ENCODE measurements around the gene STEAP1B.

The STEAP1B gene

DNA sequence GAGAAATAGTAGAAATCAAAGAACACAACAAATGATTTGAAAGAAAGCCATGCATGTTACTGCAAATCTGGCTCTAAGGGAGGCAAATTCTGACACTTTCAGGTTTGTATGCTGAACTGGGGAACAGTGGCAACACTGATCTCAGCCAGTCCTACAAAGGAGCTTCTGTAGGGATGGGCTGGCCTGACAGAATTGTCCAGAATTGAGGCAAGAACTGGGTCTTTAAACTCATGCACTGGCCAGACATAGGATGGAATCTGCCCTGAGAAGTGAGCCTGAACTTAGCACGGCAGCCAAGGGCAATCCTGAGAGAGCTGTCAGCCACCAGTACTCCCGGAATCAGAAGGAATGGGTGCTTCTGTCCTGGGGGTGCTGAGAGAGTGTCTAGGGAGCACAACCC, 72.1 kb downstream of the STEAP1B start:
- DNase-seq (ENCODE audit: low spot score): no peak
- TF ChIP-seq, protein P1, sequence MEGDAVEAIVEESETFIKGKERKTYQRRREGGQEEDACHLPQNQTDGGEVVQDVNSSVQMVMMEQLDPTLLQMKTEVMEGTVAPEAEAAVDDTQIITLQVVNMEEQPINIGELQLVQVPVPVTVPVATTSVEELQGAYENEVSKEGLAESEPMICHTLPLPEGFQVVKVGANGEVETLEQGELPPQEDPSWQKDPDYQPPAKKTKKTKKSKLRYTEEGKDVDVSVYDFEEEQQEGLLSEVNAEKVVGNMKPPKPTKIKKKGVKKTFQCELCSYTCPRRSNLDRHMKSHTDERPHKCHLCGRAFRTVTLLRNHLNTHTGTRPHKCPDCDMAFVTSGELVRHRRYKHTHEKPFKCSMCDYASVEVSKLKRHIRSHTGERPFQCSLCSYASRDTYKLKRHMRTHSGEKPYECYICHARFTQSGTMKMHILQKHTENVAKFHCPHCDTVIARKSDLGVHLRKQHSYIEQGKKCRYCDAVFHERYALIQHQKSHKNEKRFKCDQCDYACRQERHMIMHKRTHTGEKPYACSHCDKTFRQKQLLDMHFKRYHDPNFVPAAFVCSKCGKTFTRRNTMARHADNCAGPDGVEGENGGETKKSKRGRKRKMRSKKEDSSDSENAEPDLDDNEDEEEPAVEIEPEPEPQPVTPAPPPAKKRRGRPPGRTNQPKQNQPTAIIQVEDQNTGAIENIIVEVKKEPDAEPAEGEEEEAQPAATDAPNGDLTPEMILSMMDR (IDR thresholded peaks at IDR 0.05; ENCODE audit: extremely low read depth, insufficient read depth, missing control alignments): no peak
- in situ Hi-C loops (cut with MboI; ENCODE audit: low pct_unique_long_range_greater_than_20kb, low sequenced_read_pairs, unreplicated experiment): no loop called here

DNA sequence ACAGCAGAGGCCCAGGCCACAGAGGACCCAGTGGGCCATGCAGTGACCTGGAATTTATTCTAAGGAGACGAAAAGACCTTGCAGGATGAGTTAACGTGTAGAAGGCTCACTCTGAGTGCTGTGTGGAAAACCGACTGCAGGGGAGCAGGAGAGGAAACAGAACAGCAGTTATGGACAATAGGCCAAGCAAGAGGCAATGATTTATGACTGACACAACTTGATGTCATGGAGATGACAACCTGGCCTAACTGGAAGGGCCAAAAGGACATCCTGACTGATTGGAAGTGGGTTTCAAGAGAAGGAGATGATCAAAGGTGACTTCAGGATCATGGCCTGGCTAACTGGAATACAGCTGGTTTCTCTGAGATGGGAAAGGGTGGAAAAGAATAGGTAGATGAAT, 72.9 kb downstream of the STEAP1B start:
- in situ Hi-C loops (cut with MboI; ENCODE audit: low pct_unique_long_range_greater_than_20kb, low sequenced_read_pairs, unreplicated experiment): no loop called here
- TF ChIP-seq, protein P1 (IDR thresholded peaks at IDR 0.05; ENCODE audit: extremely low read depth, insufficient read depth, missing control alignments): no peak
- no peak for DNase-seq (ENCODE audit: low spot score)

DNA sequence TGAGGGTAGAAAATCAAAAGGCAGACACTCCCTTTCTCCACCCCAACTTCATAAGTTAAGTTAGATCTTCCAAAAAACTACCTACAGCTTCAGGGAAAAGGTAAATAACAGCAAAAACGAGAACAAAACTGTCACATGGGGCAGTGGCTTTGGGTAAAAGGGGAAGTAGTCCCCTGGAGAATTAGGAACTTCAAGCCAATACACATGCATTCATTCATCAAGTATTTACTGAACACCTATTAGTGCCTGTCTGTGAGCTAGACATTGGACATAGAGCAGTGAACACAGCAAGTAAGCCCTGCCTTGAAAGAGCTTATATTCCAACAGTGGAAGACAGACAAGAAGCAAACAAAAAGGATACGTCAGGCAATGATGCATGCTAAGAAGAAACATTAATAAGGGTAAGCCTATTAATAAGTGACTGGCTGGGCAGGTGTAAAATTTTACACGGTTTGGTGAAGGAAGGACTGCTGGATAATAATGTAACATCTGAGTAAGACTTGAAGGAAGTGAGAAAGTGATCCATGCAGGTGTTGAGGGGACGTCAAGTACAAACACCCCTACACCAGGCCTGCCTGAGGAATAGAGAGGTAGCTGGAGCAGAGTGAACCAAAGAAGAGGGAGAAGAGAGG, 73.4 kb downstream of the STEAP1B start:
- TF ChIP-seq, protein P1 (IDR thresholded peaks at IDR 0.05; ENCODE audit: extremely low read depth, insufficient read depth, missing control alignments): no peak
- in situ Hi-C loops (cut with MboI; ENCODE audit: low pct_unique_long_range_greater_than_20kb, low sequenced_read_pairs, unreplicated experiment): no loop called here
- no peak for DNase-seq (ENCODE audit: low spot score)

DNA sequence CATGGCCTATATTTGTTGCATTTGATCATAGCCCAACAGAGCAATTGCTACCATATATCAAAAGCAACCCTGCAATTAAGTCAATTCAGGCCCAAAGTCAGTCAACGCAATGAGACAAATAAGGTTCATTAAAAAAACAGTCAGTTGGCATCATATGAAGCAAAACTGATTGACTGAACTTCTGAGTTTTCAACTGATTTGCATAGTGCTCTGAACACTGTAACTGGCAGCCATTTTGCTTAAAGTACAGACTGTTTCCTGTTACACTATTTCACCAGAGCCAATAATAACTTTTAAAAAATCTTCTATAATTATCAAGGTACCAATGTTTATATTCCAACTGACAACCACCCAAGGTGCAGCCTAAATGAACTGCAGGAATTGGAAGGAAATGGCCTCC, 74.6 kb downstream of the STEAP1B start:
- no peak for DNase-seq (ENCODE audit: low spot score)
- TF ChIP-seq, protein P1 (IDR thresholded peaks at IDR 0.05; ENCODE audit: extremely low read depth, insufficient read depth, missing control alignments): no peak
- in situ Hi-C loops (cut with MboI; ENCODE audit: low pct_unique_long_range_greater_than_20kb, low sequenced_read_pairs, unreplicated experiment): no loop called here

DNA sequence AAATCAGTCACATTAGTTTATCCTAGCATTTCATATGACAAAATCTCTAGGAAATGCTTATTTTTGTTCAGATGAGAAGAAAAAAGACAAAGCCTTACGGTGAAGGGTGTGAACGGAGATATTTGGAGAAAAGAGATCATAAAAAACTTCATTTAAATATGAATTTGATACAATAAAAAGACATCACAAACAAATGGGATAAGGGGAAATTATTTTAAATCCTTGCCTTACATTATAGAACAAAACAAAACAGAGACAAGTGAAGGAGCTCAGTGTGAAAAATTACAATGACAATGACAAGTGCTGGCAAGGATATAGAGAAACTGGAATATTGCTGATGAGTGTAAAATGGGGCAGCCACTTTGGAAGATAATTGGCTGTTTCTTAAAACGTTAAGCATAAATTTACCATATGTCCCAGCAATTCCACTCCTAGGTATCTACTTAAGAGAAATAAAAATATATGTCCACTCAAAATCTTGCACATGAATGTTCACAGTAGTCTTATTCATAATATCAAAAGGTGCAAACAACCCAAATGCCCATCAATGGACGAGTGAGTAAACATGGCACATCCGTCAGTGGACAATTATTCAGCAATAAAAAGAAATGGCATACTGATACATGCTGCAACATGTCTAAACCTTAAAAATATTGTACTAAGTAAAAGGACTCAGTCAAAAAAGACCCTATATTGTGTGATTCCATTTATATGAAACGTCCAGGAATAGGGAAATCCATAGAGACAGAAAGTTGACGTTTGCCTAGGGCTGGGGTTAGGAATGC, 77.0 kb downstream of the STEAP1B start:
- TF ChIP-seq, protein P1 (IDR thresholded peaks at IDR 0.05; ENCODE audit: extremely low read depth, insufficient read depth, missing control alignments): no peak
- DNase-seq (ENCODE audit: low spot score): no peak
- in situ Hi-C loops (cut with MboI; ENCODE audit: low pct_unique_long_range_greater_than_20kb, low sequenced_read_pairs, unreplicated experiment): no loop called here

DNA sequence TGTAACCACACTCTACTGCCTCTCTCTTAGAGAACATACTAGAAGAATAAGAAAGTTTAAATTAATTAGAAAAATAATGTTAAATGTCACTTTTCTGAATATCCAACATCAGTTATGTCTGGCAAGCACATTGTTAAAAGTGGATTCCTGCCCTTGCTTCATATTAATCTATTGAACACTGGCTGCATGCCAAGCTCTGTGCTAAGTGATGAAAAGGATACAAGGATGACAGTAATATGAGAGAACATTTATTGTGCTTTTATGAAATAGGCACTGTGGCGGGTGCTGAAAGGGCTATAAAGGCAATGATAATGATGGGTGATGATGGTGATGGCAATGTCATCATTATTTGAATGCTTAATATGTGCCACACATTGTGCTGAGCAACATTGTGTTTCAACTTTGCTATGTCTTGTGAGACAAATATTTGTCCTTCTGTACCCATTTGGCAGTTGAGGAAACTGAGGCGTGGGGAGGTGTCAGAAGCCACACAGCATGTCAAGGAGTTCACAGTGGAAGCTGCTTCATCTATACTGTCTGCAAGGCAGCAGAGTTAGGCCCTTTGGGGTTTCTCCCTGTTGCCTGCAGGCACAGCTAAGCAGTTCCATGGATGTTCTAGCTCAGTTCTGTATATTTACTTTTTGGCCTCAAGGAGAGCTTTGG, 78.9 kb downstream of the STEAP1B start:
- TF ChIP-seq, protein P1 (IDR thresholded peaks at IDR 0.05; ENCODE audit: extremely low read depth, insufficient read depth, missing control alignments): no peak
- no peak for DNase-seq (ENCODE audit: low spot score)
- in situ Hi-C loops (cut with MboI; ENCODE audit: low pct_unique_long_range_greater_than_20kb, low sequenced_read_pairs, unreplicated experiment): no loop called here

Measured in GM13977 (cell line).